HEK293 (cell line): Measurements from ENCODE around the gene SFSWAP.

Source experiments
- IKZF3 ChIP-seq: fragments of 450-650 bp; IDR thresholded peaks from 2 replicates; pipeline ENCODE4 v1.5.0; 2018; ENCODE audit warnings: missing biosample characterization, mild to moderate bottlenecking, missing genetic modification characterization, moderate library complexity
- KLF8 ChIP-seq: fragments of 450-650 bp; formaldehyde crosslinking; IDR thresholded peaks from 2 replicates; pipeline ENCODE4 v1.5.1; 2016; ENCODE audit warnings: missing biosample characterization, missing genetic modification characterization
- TSHZ1 ChIP-seq: fragments of 450-650 bp; formaldehyde crosslinking; IDR thresholded peaks from 2 replicates; pipeline ENCODE4 v1.5.1; 2016; ENCODE audit warnings: missing biosample characterization, missing genetic modification characterization, borderline replicate concordance
- YY1 ChIP-seq: fragments of 450-650 bp; formaldehyde crosslinking; IDR thresholded peaks from 2 replicates; pipeline ENCODE4 v1.5.1; 2018; ENCODE audit warnings: missing biosample characterization, missing genetic modification characterization
- ZFP69B ChIP-seq: fragments of 450-650 bp; formaldehyde crosslinking; IDR thresholded peaks from 2 replicates; pipeline ENCODE4 v1.5.1; 2016; ENCODE audit warnings: missing biosample characterization, missing genetic modification characterization
- ZNF114 ChIP-seq: fragments of 450-650 bp; formaldehyde crosslinking; IDR thresholded peaks from 2 replicates; pipeline ENCODE4 v1.5.0; 2017; ENCODE audit warnings: missing biosample characterization, missing genetic modification characterization
- ZNF146 ChIP-seq: fragments of 450-650 bp; formaldehyde crosslinking; IDR thresholded peaks from 2 replicates; pipeline ENCODE4 v1.5.1; 2016; ENCODE audit warnings: missing biosample characterization, missing genetic modification characterization
- ZNF221 ChIP-seq: fragments of 450-650 bp; formaldehyde crosslinking; IDR thresholded peaks from 2 replicates; pipeline ENCODE4 v1.5.1; 2017; ENCODE audit warnings: missing biosample characterization, missing genetic modification characterization, borderline replicate concordance
- ZNF26 ChIP-seq: fragments of 450-650 bp; formaldehyde crosslinking; IDR thresholded peaks from 2 replicates; pipeline ENCODE4 v1.5.1; 2016; ENCODE audit warnings: missing biosample characterization, missing genetic modification characterization
- ZNF48 ChIP-seq: fragments of 450-650 bp; formaldehyde crosslinking; IDR thresholded peaks from 2 replicates; pipeline ENCODE4 v1.5.1; 2016; ENCODE audit warnings: missing biosample characterization, missing genetic modification characterization
- ZNF624 ChIP-seq: fragments of 450-650 bp; formaldehyde crosslinking; IDR thresholded peaks from 2 replicates; pipeline ENCODE4 v1.5.1; 2017; ENCODE audit warnings: missing biosample characterization, missing genetic modification characterization
- ZNF664 ChIP-seq: fragments of 450-650 bp; formaldehyde crosslinking; IDR thresholded peaks from 2 replicates; pipeline ENCODE4 v1.5.1; 2016; ENCODE audit warnings: missing biosample characterization, missing genetic modification characterization
- ZNF701 ChIP-seq: fragments of 450-650 bp; formaldehyde crosslinking; IDR thresholded peaks from 2 replicates; pipeline ENCODE4 v1.5.1; 2016; ENCODE audit warnings: missing biosample characterization, missing genetic modification characterization
- ZXDB ChIP-seq: fragments of 450-650 bp; formaldehyde crosslinking; IDR thresholded peaks from 2 replicates; pipeline ENCODE4 v1.5.1; 2016; ENCODE audit warnings: missing biosample characterization, missing genetic modification characterization
- TF ChIP-seq, protein P1 (sequence below): fragments of 450-650 bp; formaldehyde crosslinking; IDR thresholded peaks from 2 replicates; pipeline ENCODE4 v1.5.1; 2016; ENCODE audit warnings: missing biosample characterization, missing genetic modification characterization
- TF ChIP-seq, protein P2 (sequence below): fragments of 450-650 bp; formaldehyde crosslinking; IDR thresholded peaks from 2 replicates; pipeline ENCODE4 v1.5.1; 2017; ENCODE audit warnings: missing biosample characterization, mild to moderate bottlenecking, missing genetic modification characterization, moderate library complexity
- TF ChIP-seq, protein P3 (sequence below): fragments of 450-650 bp; formaldehyde crosslinking; IDR thresholded peaks from 2 replicates; pipeline ENCODE4 v1.5.1; 2016; ENCODE audit warnings: missing biosample characterization, missing genetic modification characterization
- TF ChIP-seq, protein P4 (sequence below): fragments of 450-650 bp; formaldehyde crosslinking; IDR thresholded peaks from 2 replicates; pipeline ENCODE4 v1.5.1; 2016; ENCODE audit warnings: missing biosample characterization, missing genetic modification characterization, borderline replicate concordance
- TF ChIP-seq, protein P5 (sequence below): fragments of 450-650 bp; formaldehyde crosslinking; IDR thresholded peaks from 2 replicates; pipeline ENCODE4 v1.5.1; 2016; ENCODE audit warnings: missing biosample characterization, missing genetic modification characterization, borderline replicate concordance

The SFSWAP gene

GRCh38 chr12:131830335-131830913 lies 119.5 kb downstream of the SFSWAP start (continued):
- TF ChIP-seq, protein P1, sequence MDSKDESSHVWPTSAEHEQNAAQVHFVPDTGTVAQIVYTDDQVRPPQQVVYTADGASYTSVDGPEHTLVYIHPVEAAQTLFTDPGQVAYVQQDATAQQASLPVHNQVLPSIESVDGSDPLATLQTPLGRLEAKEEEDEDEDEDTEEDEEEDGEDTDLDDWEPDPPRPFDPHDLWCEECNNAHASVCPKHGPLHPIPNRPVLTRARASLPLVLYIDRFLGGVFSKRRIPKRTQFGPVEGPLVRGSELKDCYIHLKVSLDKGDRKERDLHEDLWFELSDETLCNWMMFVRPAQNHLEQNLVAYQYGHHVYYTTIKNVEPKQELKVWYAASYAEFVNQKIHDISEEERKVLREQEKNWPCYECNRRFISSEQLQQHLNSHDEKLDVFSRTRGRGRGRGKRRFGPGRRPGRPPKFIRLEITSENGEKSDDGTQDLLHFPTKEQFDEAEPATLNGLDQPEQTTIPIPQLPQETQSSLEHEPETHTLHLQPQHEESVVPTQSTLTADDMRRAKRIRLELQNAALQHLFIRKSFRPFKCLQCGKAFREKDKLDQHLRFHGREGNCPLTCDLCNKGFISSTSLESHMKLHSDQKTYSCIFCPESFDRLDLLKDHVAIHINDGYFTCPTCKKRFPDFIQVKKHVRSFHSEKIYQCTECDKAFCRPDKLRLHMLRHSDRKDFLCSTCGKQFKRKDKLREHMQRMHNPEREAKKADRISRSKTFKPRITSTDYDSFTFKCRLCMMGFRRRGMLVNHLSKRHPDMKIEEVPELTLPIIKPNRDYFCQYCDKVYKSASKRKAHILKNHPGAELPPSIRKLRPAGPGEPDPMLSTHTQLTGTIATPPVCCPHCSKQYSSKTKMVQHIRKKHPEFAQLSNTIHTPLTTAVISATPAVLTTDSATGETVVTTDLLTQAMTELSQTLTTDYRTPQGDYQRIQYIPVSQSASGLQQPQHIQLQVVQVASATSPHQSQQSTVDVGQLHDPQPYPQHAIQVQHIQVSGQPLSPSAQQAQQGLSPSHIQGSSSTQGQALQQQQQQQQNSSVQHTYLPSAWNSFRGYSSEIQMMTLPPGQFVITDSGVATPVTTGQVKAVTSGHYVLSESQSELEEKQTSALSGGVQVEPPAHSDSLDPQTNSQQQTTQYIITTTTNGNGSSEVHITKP (tag by site-specific recombination) = peak; percentile 35; the same call in 1 of the 2 replicates
- TF ChIP-seq TSHZ1 (no peak), IKZF3 (tag by site-specific recombination) (peak; percentile 44; the same call in 1 of the 2 replicates), ZNF146 (tag by site-specific recombination) (no peak), ZNF701 (tag by site-specific recombination) (no peak), ZNF624 (tag by site-specific recombination) (no peak), ZNF221 (tag by site-specific recombination) (no peak), ZNF664 (tag by site-specific recombination) (no peak), ZXDB (tag by site-specific recombination) (peak; percentile 54), ZNF26 (no peak), ZNF114 (tag by site-specific recombination) (no peak), ZNF48 (tag by site-specific recombination) (no peak), ZFP69B (no peak), KLF8 (tag by site-specific recombination) (peak; percentile 83; the same call in 1 of the 2 replicates), YY1 (tag by site-specific recombination) (no peak)
- TF ChIP-seq, protein P2, sequence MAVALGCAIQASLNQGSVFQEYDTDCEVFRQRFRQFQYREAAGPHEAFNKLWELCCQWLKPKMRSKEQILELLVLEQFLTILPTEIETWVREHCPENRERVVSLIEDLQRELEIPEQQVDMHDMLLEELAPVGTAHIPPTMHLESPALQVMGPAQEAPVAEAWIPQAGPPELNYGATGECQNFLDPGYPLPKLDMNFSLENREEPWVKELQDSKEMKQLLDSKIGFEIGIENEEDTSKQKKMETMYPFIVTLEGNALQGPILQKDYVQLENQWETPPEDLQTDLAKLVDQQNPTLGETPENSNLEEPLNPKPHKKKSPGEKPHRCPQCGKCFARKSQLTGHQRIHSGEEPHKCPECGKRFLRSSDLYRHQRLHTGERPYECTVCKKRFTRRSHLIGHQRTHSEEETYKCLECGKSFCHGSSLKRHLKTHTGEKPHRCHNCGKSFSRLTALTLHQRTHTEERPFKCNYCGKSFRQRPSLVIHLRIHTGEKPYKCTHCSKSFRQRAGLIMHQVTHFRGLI (tag by site-specific recombination) = peak; percentile 56
- TF ChIP-seq, protein P3, sequence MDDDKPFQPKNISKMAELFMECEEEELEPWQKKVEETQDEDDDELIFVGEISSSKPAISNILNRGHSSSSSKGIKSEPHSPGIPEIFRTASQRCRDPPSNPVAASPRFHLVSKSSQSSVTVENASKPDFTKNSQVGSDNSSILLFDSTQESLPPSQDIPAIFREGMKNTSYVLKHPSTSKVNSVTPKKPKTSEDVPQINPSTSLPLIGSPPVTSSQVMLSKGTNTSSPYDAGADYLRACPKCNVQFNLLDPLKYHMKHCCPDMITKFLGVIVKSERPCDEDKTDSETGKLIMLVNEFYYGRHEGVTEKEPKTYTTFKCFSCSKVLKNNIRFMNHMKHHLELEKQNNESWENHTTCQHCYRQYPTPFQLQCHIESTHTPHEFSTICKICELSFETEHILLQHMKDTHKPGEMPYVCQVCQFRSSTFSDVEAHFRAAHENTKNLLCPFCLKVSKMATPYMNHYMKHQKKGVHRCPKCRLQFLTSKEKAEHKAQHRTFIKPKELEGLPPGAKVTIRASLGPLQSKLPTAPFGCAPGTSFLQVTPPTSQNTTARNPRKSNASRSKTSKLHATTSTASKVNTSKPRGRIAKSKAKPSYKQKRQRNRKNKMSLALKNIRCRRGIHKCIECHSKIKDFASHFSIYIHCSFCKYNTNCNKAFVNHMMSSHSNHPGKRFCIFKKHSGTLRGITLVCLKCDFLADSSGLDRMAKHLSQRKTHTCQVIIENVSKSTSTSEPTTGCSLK (tag by site-specific recombination) = no peak
- TF ChIP-seq, protein P4, sequence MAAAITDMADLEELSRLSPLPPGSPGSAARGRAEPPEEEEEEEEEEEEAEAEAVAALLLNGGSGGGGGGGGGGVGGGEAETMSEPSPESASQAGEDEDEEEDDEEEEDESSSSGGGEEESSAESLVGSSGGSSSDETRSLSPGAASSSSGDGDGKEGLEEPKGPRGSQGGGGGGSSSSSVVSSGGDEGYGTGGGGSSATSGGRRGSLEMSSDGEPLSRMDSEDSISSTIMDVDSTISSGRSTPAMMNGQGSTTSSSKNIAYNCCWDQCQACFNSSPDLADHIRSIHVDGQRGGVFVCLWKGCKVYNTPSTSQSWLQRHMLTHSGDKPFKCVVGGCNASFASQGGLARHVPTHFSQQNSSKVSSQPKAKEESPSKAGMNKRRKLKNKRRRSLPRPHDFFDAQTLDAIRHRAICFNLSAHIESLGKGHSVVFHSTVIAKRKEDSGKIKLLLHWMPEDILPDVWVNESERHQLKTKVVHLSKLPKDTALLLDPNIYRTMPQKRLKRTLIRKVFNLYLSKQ = no peak
- TF ChIP-seq, protein P5, sequence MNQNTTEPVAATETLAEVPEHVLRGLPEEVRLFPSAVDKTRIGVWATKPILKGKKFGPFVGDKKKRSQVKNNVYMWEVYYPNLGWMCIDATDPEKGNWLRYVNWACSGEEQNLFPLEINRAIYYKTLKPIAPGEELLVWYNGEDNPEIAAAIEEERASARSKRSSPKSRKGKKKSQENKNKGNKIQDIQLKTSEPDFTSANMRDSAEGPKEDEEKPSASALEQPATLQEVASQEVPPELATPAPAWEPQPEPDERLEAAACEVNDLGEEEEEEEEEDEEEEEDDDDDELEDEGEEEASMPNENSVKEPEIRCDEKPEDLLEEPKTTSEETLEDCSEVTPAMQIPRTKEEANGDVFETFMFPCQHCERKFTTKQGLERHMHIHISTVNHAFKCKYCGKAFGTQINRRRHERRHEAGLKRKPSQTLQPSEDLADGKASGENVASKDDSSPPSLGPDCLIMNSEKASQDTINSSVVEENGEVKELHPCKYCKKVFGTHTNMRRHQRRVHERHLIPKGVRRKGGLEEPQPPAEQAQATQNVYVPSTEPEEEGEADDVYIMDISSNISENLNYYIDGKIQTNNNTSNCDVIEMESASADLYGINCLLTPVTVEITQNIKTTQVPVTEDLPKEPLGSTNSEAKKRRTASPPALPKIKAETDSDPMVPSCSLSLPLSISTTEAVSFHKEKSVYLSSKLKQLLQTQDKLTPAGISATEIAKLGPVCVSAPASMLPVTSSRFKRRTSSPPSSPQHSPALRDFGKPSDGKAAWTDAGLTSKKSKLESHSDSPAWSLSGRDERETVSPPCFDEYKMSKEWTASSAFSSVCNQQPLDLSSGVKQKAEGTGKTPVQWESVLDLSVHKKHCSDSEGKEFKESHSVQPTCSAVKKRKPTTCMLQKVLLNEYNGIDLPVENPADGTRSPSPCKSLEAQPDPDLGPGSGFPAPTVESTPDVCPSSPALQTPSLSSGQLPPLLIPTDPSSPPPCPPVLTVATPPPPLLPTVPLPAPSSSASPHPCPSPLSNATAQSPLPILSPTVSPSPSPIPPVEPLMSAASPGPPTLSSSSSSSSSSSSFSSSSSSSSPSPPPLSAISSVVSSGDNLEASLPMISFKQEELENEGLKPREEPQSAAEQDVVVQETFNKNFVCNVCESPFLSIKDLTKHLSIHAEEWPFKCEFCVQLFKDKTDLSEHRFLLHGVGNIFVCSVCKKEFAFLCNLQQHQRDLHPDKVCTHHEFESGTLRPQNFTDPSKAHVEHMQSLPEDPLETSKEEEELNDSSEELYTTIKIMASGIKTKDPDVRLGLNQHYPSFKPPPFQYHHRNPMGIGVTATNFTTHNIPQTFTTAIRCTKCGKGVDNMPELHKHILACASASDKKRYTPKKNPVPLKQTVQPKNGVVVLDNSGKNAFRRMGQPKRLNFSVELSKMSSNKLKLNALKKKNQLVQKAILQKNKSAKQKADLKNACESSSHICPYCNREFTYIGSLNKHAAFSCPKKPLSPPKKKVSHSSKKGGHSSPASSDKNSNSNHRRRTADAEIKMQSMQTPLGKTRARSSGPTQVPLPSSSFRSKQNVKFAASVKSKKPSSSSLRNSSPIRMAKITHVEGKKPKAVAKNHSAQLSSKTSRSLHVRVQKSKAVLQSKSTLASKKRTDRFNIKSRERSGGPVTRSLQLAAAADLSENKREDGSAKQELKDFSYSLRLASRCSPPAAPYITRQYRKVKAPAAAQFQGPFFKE (tag by site-specific recombination) = no peak
